Activated CD4-positive, alpha-beta memory T cell treated with anti-CD3 and anti-CD28 coated beads for 36 hours (primary cell): Measurements from ENCODE around the gene DCLK1. TPM values are rescaled to one million over a fixed set of nuclear protein-coding genes. Genes with fewer than 3 reads are reported as not detected.

Experiments used
- CTCF ChIA-PET: fragments of 350-600 bp; sonication (Branson Sonifier 250); formaldehyde crosslinking; loops from one replicate; lab custom pipeline; 2021; ENCODE audit warnings: antibody characterized with exemption, inconsistent platforms; lab: Charles Lee
- POLR2A ChIA-PET: fragments of 350-600 bp; sonication (Branson Sonifier 250); formaldehyde crosslinking; loops from one replicate; lab custom pipeline; 2021; ENCODE audit warnings: antibody characterized with exemption; lab: Charles Lee
- DNase-seq: peaks from one replicate; pipeline ENCODE4 v3.0.0-alpha.2; 2020
- H3K27ac Mint-ChIP-seq: one replicate; pipeline ENCODE4 v1.8.0; 2021; ENCODE audit warnings: mixed read lengths
- H3K27me3 Mint-ChIP-seq: one replicate; pipeline ENCODE4 v1.8.0; 2021; ENCODE audit warnings: mixed read lengths
- H3K36me3 Mint-ChIP-seq: one replicate; pipeline ENCODE4 v1.8.0; 2021; ENCODE audit warnings: mixed read lengths
- H3K4me1 Mint-ChIP-seq: one replicate; pipeline ENCODE4 v1.8.0; 2021; ENCODE audit warnings: low read depth, mixed read lengths
- H3K4me3 Mint-ChIP-seq: one replicate; pipeline ENCODE4 v1.8.0; 2021; ENCODE audit warnings: mild to moderate bottlenecking, mixed read lengths
- H3K9me3 Mint-ChIP-seq: one replicate; pipeline ENCODE4 v1.8.0; 2021; ENCODE audit warnings: mixed read lengths
- intact Hi-C: fragments of 100-400 bp; cut with micrococcal nuclease; formaldehyde crosslinking; loops from one replicate; pipeline ENCODE4 v1.15.1; 2023
- total RNA-seq, 2 experiments: library from RNA; stranded (reverse); gene quantifications; one replicate each; pipeline ENCODE4 v1.2.3, GENCODE V29; 2021

Gene DCLK1
- total RNA-seq, 2 experiments from 2014 or later, result not detected

GRCh38 chr13:35889560-35889959, 241.6 kb downstream of the DCLK1 start:
- Mint-ChIP-seq H3K27ac (no peak overlapping the region), H3K9me3 (no peaks in the 10 kb centered on the region), H3K4me3 (no peak overlapping the region), H3K36me3 (no peaks in the 10 kb centered on the region), H3K27me3 (no peaks in the 10 kb centered on the region), H3K4me1 (no peaks in the 10 kb centered on the region)
- CTCF ChIA-PET, result no interaction called here
- no peak for DNase-seq
- POLR2A ChIA-PET, result no interaction called here
- intact Hi-C loops, result no loop called here

GRCh38 chr13:35888981-35889380, 242.2 kb downstream of the DCLK1 start:
- no peaks in the 10 kb centered on the region for H3K27me3 Mint-ChIP-seq
- ChIA-PET POLR2A (no interaction called here), CTCF (no interaction called here)
- no peaks in the 10 kb centered on the region for H3K4me1 Mint-ChIP-seq
- intact Hi-C loops, result no loop called here
- H3K4me3 Mint-ChIP-seq, result no peak overlapping the region
- DNase-seq, result no peak
- no peaks in the 10 kb centered on the region for H3K36me3 Mint-ChIP-seq
- H3K27ac Mint-ChIP-seq, result no peak overlapping the region
- H3K9me3 Mint-ChIP-seq, result no peaks in the 10 kb centered on the region

- intact Hi-C loops, result no loop called here
- POLR2A ChIA-PET, result no interaction called here
Measured at GRCh38 chr13:35888457-35888883, 242.7 kb downstream of the DCLK1 start.

GRCh38 chr13:35887115-35887666, 244.0 kb downstream of the DCLK1 start:
- Mint-ChIP-seq H3K4me3 (no peak overlapping the region), H3K9me3 (no peaks in the 10 kb centered on the region), H3K27ac (no peak overlapping the region), H3K27me3 (no peaks in the 10 kb centered on the region), H3K4me1 (no peaks in the 10 kb centered on the region), H3K36me3 (no peaks in the 10 kb centered on the region)
- POLR2A ChIA-PET, result no interaction called here
- intact Hi-C loops, result no loop called here
- CTCF ChIA-PET, result no interaction called here
- no peak for DNase-seq

More at GRCh38 chr13:35888457-35888883, 242.7 kb downstream of the DCLK1 start:
- Mint-ChIP-seq H3K4me3 (no peak overlapping the region), H3K36me3 (no peaks in the 10 kb centered on the region), H3K9me3 (no peaks in the 10 kb centered on the region), H3K4me1 (no peaks in the 10 kb centered on the region), H3K27ac (no peak overlapping the region), H3K27me3 (no peaks in the 10 kb centered on the region)
- CTCF ChIA-PET, result no interaction called here
- DNase-seq, result no peak

GRCh38 chr13:35886332-35887114, 244.7 kb downstream of the DCLK1 start:
- Mint-ChIP-seq H3K27me3 (no peaks in the 10 kb centered on the region), H3K27ac (no peak overlapping the region), H3K36me3 (no peaks in the 10 kb centered on the region), H3K4me1 (no peaks in the 10 kb centered on the region), H3K4me3 (no peak overlapping the region), H3K9me3 (no peaks in the 10 kb centered on the region)
- ChIA-PET CTCF (no interaction called here), POLR2A (no interaction called here)
- intact Hi-C loops, result no loop called here
- no peak for DNase-seq

DNA sequence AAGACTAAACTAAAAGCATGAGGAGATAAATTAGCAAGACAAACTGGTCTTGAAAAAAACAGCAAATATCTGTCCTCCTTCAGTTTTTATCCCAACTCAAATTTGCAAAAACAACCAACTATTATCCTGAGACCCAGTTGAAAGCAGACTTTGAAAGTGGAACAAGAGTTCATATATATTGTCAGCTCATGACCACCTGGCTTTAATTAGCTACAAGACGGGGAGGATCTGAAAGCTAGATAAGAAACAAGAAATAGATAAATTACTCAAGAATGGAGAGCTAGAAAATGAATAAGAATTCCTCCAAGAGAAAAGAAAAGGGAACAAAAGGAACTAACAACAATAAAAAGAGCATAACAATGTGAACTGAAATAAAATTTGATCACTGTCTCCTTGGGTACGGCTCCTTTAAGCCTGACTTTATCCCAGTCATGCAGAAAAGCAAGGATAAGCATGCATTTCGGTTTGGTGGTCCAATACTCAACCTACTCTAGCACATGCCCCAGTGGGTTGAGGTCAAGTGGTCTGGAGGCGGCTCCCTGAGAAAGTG, 246.9 kb downstream of the DCLK1 start:
- no peaks in the 10 kb centered on the region for H3K9me3 Mint-ChIP-seq
- no peaks in the 10 kb centered on the region for H3K36me3 Mint-ChIP-seq
- no peak overlapping the region for H3K27ac Mint-ChIP-seq
- no peak overlapping the region for H3K4me3 Mint-ChIP-seq
- H3K27me3 Mint-ChIP-seq, result no peaks in the 10 kb centered on the region
- no peaks in the 10 kb centered on the region for H3K4me1 Mint-ChIP-seq
- DNase-seq, result no peak
- ChIA-PET POLR2A (no interaction called here), CTCF (no interaction called here)
- intact Hi-C loops, result no loop called here

DNA sequence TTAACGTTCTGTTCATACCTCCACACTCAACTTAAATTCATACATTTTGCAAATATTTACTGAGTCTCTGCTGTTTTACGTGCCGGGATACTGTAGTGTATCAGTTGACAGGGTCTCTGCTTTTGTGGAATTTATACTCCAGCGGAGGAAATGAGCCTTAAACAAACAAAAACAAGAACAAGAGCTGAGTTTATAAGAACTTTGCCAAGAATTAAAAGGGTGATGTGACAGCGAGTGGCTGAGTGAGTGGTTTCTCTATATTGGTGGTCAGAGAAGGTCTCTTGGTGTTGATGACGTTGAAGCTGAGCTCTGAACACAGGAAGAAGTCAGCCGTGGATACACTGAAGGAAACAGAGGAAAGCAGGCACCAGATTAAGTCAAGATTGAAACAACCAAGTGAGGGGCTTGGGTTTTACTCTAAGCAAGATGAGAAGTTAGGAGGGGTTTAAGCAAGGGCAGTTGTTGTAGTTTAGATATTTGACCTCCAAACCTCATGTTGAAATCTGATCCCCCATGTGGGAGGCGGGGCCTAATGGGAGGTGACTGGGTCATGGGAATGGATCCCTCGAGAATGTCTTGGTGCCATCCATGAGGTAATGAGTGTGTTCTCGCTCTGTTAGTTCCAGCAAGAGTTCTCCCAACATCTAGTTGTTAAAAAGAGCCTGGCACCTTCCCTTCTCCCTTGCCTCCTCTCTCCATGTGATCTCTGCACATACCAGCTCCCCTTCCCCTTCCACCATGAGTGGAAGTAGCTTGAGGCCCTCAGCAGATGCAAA, 248.3 kb downstream of the DCLK1 start:
- no peaks in the 10 kb centered on the region for H3K36me3 Mint-ChIP-seq
- no peak for DNase-seq
- POLR2A ChIA-PET, result no interaction called here
- no peaks in the 10 kb centered on the region for H3K9me3 Mint-ChIP-seq
- CTCF ChIA-PET, result no interaction called here
- no peak overlapping the region for H3K27ac Mint-ChIP-seq
- H3K27me3 Mint-ChIP-seq, result no peaks in the 10 kb centered on the region
- H3K4me1 Mint-ChIP-seq, result no peaks in the 10 kb centered on the region
- intact Hi-C loops, result no loop called here
- H3K4me3 Mint-ChIP-seq, result no peak overlapping the region

GRCh38 chr13:35881360-35881759, 249.8 kb downstream of the DCLK1 start:
- CTCF ChIA-PET, result no interaction called here
- Mint-ChIP-seq H3K36me3 (no peaks in the 10 kb centered on the region), H3K9me3 (no peaks in the 10 kb centered on the region), H3K27ac (no peak overlapping the region), H3K4me1 (no peaks in the 10 kb centered on the region), H3K27me3 (no peaks in the 10 kb centered on the region), H3K4me3 (no peak overlapping the region)
- intact Hi-C loops, result no loop called here
- POLR2A ChIA-PET, result no interaction called here
- DNase-seq, result no peak

- CTCF ChIA-PET, result no interaction called here
- no peaks in the 10 kb centered on the region for H3K27me3 Mint-ChIP-seq
Measured at GRCh38 chr13:35879111-35879510, 252.1 kb downstream of the DCLK1 start.

DNA sequence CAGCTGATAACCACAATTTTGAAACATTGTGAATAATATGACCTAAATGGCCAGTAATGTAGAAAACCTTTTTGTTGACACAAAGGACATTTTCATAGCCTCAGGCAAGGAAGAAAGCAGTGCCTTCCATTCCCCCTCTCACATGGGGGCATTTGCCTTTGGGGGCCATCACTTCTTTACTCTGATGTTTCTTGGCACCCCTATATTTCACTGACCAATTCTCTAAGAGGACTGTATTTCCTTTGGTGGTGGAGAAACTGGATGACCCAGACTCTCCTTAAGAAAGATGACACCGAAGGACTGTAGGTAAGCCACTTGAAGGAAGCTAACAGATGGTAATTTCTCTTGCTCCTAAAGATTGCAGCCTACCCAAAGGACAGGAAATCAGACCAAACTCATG, 254.6 kb downstream of the DCLK1 start:
- Mint-ChIP-seq H3K36me3 (no peaks in the 10 kb centered on the region), H3K4me1 (no peaks in the 10 kb centered on the region), H3K4me3 (no peak overlapping the region), H3K27ac (no peak overlapping the region), H3K9me3 (no peaks in the 10 kb centered on the region), H3K27me3 (no peaks in the 10 kb centered on the region)
- CTCF ChIA-PET, result no interaction called here
- intact Hi-C loops, result no loop called here
- DNase-seq, result no peak
- POLR2A ChIA-PET, result no interaction called here

More at GRCh38 chr13:35879111-35879510, 252.1 kb downstream of the DCLK1 start:
- Mint-ChIP-seq H3K4me1 (no peaks in the 10 kb centered on the region), H3K27ac (no peak overlapping the region), H3K4me3 (no peak overlapping the region), H3K9me3 (no peaks in the 10 kb centered on the region), H3K36me3 (no peaks in the 10 kb centered on the region)
- POLR2A ChIA-PET, result interaction anchor here (0.6 kb wide), 1 partner anchor 16 kb away, joined by 10 read pairs; no protein-coding TSS in a partner anchor
- DNase-seq, result no peak
- intact Hi-C loops, result no loop called here

- Mint-ChIP-seq H3K9me3 (no peaks in the 10 kb centered on the region), H3K27ac (no peak overlapping the region), H3K4me1 (no peaks in the 10 kb centered on the region), H3K36me3 (no peaks in the 10 kb centered on the region), H3K4me3 (no peak overlapping the region), H3K27me3 (no peaks in the 10 kb centered on the region)
- CTCF ChIA-PET, result no interaction called here
- POLR2A ChIA-PET, result no interaction called here
- no peak for DNase-seq
- intact Hi-C loops, result no loop called here
Measured at GRCh38 chr13:35874704-35875103, 256.5 kb downstream of the DCLK1 start.

DNA sequence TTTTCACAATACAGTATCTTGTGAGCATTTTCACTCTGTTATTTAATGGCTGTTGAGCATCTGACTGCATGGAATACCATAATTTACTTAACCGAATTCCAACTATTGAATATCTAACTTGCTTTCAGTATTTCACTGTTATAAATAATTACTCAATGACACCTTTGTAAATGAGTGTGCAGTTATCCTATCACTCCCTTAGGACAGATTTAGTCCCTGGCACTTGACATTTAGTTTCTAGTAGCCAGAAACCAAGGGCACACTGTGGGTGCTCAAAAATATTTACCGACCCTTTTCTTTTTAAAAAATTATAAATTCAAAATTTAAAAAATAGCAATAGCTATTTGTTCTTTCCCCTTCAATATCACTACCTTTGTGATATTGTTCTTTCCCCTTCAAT, 258.8 kb downstream of the DCLK1 start:
- Mint-ChIP-seq H3K36me3 (no peaks in the 10 kb centered on the region), H3K27me3 (no peaks in the 10 kb centered on the region), H3K4me1 (no peaks in the 10 kb centered on the region)

More for the DNA sequence above, 258.8 kb downstream of the DCLK1 start:
- Mint-ChIP-seq H3K27ac (no peak overlapping the region), H3K9me3 (no peaks in the 10 kb centered on the region), H3K4me3 (no peak overlapping the region)
- intact Hi-C loops, result no loop called here
- no peak for DNase-seq
- POLR2A ChIA-PET, result no interaction called here
- CTCF ChIA-PET, result no interaction called here
